Astrocyte of the cerebellum (primary cell): Measurements from ENCODE around the gene SMURF1.

Experiments used
- DNase-seq: peaks from one replicate; pipeline ENCODE4 v3.0.0-alpha.2; 2011; ENCODE audit warnings: low read depth
- H3K4me3 ChIP-seq: 2 replicates; pipeline ENCODE4 v1.5.1; 2011; ENCODE audit warnings: mild to moderate bottlenecking, low read depth, low read length, moderate library complexity
- in situ Hi-C: cut with HindIII; loops from 2 replicates; pipeline ENCODE4 v1.10.0; 2017; ENCODE audit warnings: low sequenced_read_pairs
- TF ChIP-seq, protein P1 (sequence below): IDR thresholded peaks from 2 replicates; pipeline ENCODE4 v1.5.1; 2012; ENCODE audit warnings: low read length, low read depth, moderate library complexity, mild to moderate bottlenecking; ENCODE audit errors: missing control alignments

The SMURF1 gene

DNA sequence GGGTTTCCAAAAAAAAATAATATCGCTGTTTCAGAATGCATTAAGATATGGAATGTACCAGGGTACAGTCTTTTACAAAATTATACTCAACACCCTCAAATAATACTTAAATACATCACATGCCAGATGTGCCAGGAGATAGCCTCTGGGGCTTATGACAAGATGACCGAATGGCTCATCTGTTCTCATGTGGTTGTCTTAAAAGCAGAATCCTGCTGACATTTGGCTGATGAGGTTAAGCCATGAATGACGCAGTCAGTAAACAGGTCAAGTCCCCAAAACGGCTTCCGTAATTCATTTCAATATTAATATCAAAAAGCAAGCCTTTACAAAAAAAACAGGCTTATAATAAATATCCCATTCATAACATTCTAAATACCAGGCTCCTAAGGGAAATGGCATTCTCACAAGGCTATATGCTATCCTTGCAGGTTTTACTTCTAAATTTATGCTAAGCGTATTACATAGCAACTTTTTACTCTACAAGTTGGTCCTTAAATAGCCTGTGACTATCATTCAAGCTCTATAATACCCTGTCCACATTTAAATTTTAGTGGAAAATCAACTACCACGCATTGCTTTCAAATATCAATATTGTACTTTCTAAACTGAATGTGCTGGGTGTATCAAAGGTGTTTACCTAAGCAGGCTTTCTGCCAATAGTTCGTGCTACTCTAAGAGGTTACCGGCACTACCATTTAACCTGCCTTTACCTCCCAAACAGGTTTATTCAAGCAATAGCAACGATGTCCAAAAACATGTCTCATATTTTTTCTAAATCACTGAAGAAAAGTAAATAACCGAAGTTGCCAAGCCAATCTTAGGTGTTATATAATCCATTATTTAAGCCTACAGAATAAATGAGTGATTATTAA is 15.6 kb downstream of the SMURF1 start:
- no peak overlapping the region for H3K4me3 ChIP-seq
- in situ Hi-C loops = no loop called here
- TF ChIP-seq, protein P1, sequence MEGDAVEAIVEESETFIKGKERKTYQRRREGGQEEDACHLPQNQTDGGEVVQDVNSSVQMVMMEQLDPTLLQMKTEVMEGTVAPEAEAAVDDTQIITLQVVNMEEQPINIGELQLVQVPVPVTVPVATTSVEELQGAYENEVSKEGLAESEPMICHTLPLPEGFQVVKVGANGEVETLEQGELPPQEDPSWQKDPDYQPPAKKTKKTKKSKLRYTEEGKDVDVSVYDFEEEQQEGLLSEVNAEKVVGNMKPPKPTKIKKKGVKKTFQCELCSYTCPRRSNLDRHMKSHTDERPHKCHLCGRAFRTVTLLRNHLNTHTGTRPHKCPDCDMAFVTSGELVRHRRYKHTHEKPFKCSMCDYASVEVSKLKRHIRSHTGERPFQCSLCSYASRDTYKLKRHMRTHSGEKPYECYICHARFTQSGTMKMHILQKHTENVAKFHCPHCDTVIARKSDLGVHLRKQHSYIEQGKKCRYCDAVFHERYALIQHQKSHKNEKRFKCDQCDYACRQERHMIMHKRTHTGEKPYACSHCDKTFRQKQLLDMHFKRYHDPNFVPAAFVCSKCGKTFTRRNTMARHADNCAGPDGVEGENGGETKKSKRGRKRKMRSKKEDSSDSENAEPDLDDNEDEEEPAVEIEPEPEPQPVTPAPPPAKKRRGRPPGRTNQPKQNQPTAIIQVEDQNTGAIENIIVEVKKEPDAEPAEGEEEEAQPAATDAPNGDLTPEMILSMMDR = no peak
- DNase-seq = no peak

DNA sequence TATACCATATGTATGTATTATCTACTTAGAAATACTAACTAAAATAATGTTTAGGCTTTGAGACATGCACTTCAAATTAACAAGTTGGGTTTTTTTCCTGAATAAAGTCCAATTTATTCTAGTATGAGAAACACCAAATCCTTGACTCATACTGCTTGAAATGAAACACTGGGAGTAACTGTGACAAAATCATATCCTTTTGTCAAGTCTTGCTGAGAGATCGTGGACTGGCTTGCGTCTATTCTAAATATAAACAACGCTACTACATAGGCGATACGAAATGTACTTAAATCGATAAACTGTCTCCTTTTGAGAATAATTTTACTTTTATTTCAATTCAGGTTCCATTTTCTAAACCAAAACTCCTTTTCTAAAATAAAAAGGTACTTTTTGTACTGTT is 16.3 kb downstream of the SMURF1 start:
- TF ChIP-seq, protein P1 = no peak
- in situ Hi-C loops = no loop called here
- DNase-seq = no peak
- H3K4me3 ChIP-seq = no peak overlapping the region

DNA sequence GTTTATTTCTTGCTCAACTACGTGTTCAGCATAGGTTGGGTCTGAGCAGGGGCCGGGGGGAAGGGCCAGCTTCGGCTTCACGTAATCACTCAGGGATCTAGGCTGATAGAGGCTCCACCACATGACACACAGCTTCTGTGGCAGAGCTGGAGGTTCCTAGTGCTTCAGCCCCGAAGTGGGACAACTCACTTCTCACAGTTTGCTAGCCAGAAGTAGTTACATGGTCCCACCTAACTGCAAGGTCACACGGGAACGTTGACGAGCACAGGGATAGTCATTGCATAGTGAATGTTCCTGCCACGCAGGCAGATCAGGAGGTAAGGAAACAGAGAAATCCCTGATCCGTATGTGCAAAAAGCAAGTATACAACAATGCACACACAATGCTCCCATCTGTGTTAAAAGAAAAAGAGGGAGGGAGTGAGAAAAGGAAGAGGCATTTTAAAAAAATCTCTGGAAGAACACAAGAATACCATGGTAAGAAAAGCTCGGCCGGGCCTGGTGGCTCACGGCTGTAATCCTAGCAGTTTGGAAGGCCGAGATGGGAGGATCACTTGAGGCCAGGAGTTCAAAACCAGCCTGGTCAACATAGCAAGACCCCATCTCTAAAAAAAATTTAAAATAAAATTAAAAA is 16.9 kb downstream of the SMURF1 start:
- in situ Hi-C loops = no loop called here

DNA sequence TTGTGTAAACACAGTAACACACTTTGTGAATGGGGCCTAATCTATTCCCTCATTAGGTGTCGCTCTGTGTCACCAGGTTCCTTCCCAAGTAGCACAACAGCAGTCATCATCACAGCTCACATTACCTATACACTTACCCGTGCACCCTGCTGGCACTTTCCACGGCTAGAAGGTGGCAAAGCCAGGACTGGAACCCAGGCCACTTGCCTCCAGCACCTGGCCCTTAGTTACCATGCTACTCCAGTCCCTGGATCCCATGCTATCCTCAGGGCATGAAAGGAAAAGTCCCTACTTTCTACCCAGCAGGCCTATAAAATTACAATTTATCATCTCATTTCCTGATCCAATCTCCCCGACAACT is 18.4 kb downstream of the SMURF1 start:
- H3K4me3 ChIP-seq = no peak overlapping the region
- TF ChIP-seq, protein P1 = no peak
- in situ Hi-C loops = no loop called here
- DNase-seq = no peak

More for the DNA sequence above, 16.9 kb downstream of the SMURF1 start:
- no peak overlapping the region for H3K4me3 ChIP-seq
- TF ChIP-seq, protein P1 = no peak
- no peak for DNase-seq

DNA sequence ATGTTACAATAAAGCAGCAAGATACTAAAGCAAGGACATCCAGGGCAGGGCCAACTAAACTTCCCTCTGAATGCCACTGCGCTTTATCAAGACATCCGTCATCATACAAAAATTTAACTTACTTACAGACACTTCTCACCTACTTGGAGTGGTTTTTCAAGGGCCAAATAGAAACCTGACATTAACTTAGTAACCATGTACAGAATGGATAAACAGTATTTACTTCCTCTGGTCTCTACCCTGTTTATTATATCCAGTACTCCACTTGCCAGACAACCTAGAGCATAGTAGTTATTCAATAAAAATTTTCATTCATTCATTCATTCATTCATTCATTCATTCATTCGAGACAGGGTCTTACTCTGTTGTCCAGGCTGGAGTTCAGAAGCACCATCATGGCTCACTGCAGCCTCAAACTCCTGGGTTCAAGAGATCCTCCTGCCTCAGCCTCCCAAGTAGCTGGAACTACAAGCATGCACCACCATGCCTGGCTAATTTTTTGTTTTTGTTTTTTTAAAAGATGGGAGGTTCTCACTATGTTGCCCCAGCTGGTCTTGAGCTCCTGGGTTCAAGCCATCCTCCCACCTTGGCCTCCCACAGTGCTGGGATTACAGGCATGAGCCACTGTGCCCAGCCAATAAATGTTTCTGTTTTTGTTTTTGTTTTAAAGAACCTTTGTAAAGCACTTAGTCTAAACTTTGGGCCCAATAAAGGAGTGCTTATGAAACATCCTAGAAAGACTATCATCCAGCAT is 19.0 kb downstream of the SMURF1 start:
- TF ChIP-seq, protein P1 = no peak
- no peak for DNase-seq
- in situ Hi-C loops = loop anchor here (5.0 kb wide), 2 partner anchors 92 to 98 kb away; no protein-coding TSS in a partner anchor
- no peak overlapping the region for H3K4me3 ChIP-seq

DNA sequence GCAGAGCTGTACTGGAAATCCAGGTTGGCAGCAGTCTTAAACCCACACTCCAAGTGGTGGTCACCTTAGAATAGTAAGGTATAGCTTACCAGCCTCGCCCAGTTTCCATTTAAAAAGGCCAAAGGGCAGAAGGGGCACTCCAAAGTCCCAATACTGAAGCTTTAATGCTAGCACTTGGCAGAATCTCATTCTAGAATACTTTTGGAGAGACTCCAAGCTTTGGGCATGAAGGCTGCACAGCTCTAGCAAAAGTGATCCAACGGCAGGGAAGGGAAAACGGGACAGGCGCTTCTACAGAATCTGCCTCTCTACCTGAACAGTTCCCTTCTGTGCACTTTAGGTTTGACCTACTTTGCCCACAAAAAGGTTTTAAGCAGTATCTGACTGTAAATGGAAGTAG is 19.7 kb downstream of the SMURF1 start:
- H3K4me3 ChIP-seq = no peak overlapping the region
- in situ Hi-C loops = loop anchor here (5.0 kb wide), 2 partner anchors 93 to 97 kb away; no protein-coding TSS in a partner anchor
- no peak for DNase-seq
- TF ChIP-seq, protein P1 = no peak
